Fibroblast of lung (primary cell): Measurements from ENCODE around the gene TMEM225B. TPM values are rescaled to one million over a fixed set of nuclear protein-coding genes. Genes with fewer than 3 reads are reported as not detected.
"Not testable (repeated sequence)": the region's sequence is repeated elsewhere in the genome, so short reads cannot be mapped to it uniquely, and the experiment has no call there.

Source experiments
- DNase-seq, 2 donors: peaks; one replicate each; pipeline versions ENCODE4 v3.0.0 to v3.0.0-alpha.2; 2010; ENCODE audit warnings: low read depth in 2 of 2
- H2AFZ ChIP-seq: 2 replicates; pipeline ENCODE4 v1.5.1; 2012; ENCODE audit warnings: low read length, control low read depth, inconsistent platforms
- H3K27ac ChIP-seq: 2 replicates; pipeline ENCODE4 v1.5.1; 2011; ENCODE audit warnings: low read length, control low read depth; ENCODE audit not compliant: insufficient read depth
- H3K27me3 ChIP-seq: 2 replicates; pipeline ENCODE4 v1.5.1; 2011; ENCODE audit warnings: mild to moderate bottlenecking, low read length; ENCODE audit not compliant: control insufficient read depth, insufficient read depth
- H3K36me3 ChIP-seq: 2 replicates; pipeline ENCODE4 v1.5.1; 2011; ENCODE audit warnings: low read length; ENCODE audit not compliant: control insufficient read depth, insufficient read depth
- H3K4me1 ChIP-seq: 2 replicates; pipeline ENCODE4 v1.5.1; 2011; ENCODE audit warnings: low read length; ENCODE audit not compliant: control insufficient read depth, insufficient read depth; ENCODE audit errors: extremely low read depth
- H3K4me2 ChIP-seq: 2 replicates; pipeline ENCODE4 v1.5.1; 2011; ENCODE audit warnings: low read length, control low read depth; ENCODE audit not compliant: insufficient read depth; ENCODE audit errors: extremely low read depth
- H3K4me3 ChIP-seq, 4 experiments: fragments of 200-600 bp in 1 of 4; sonication (generic) in 1 of 4; replicated peaks in 1 of 4; 2 replicates each; pipeline ENCODE4 v1.5.1; 2011 to 2016; ENCODE audit warnings: low read length in 4 of 4, low read depth in 3 of 4, mild to moderate bottlenecking in 3 of 4, control low read depth in 2 of 4, inconsistent platforms in 1 of 4, mixed read lengths in 1 of 4; ENCODE audit not compliant: insufficient read depth in 1 of 4; ENCODE audit errors: control extremely low read depth in 1 of 4
- H3K79me2 ChIP-seq: 2 replicates; pipeline ENCODE4 v1.5.1; 2012; ENCODE audit warnings: mild to moderate bottlenecking, low read length, inconsistent platforms; ENCODE audit not compliant: control insufficient read depth, insufficient read depth
- H3K9ac ChIP-seq: 2 replicates; pipeline ENCODE4 v1.5.1; 2011; ENCODE audit warnings: mild to moderate bottlenecking, low read length, control low read depth; ENCODE audit not compliant: insufficient read depth
- H3K9me3 ChIP-seq: 2 replicates; pipeline ENCODE4 v1.5.1; 2012; ENCODE audit warnings: low read depth, low read length; ENCODE audit not compliant: control insufficient read depth, insufficient read depth
- H4K20me1 ChIP-seq: 2 replicates; pipeline ENCODE4 v1.5.1; 2011; ENCODE audit warnings: low read length; ENCODE audit not compliant: control insufficient read depth, insufficient read depth; ENCODE audit errors: extremely low read depth
- EZH2 ChIP-seq: IDR thresholded peaks from 2 replicates; pipeline ENCODE4 v1.5.1; 2012; ENCODE audit warnings: low read length, control low read depth, mild to moderate bottlenecking; ENCODE audit errors: missing control alignments
- polyA plus RNA-seq, 2 donors: library from polyadenylated mRNA; depleted of rRNA in 1 of 2; stranded (reverse) in 1 of 2; unstranded in 1 of 2; fragments of >200 nt; gene quantifications; 2 replicates each; pipeline ENCODE4 v1.2.1, GENCODE V29; 2011 to 2012; ENCODE audit warnings: missing spikeins in 1 of 2
- total RNA-seq: library from RNA; depleted of rRNA; stranded (reverse); fragments of >200 nt; gene quantifications from 2 replicates; pipeline ENCODE4 v1.2.1, GENCODE V29; 2014
- TF ChIP-seq, protein P1 (sequence below), 2 donors: IDR thresholded peaks in 1 of 2; conservative IDR thresholded peaks in 1 of 2; 1 replicate in 1 of 2; 2 replicates in 1 of 2; pipeline ENCODE4 v1.5.1; 2011 to 2012; ENCODE audit warnings: low read length in 2 of 2, control low read depth in 1 of 2, inconsistent platforms in 1 of 2, low read depth in 1 of 2, mild to moderate bottlenecking in 1 of 2

TMEM225B gene
- total and polyA plus RNA-seq, 2 donors (not counting 1 experiment from before 2014, with no cell fraction given) = 1.2 to 1.3 TPM

DNA sequence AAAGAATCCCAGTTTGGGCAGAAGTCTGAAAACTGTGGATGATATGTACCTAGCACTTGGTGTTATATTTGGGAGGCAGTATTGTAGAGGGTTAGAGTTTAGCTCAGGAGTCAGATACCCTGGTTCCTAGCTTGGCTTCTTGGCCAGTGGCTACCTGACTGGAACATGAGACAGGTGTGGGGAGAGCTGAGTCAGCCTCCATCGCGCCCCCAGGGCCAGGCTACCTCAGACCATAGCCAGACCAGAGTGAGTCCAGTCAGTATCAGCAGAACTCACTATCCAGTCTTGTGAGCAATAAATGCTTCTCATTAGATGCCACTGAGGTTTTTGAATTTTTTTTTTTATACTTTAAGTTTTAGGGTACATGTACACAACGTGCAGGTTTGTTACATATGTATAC, 55.7 kb downstream of the TMEM225B start:
- Histone ChIP-seq H3K4me3 (no peak overlapping the region), H2AFZ (no peak overlapping the region), H3K36me3 (no peaks in the 10 kb centered on the region), H3K27ac (no peak overlapping the region), H3K4me2 (no peak overlapping the region), H3K9me3 (no peaks in the 10 kb centered on the region), H3K9ac (no peak overlapping the region), H3K27me3 (no peaks in the 10 kb centered on the region), H3K79me2 (no peaks in the 10 kb centered on the region), H4K20me1 (no peaks in the 10 kb centered on the region), H3K4me1 (no peaks in the 10 kb centered on the region)
- TF ChIP-seq, protein P1, sequence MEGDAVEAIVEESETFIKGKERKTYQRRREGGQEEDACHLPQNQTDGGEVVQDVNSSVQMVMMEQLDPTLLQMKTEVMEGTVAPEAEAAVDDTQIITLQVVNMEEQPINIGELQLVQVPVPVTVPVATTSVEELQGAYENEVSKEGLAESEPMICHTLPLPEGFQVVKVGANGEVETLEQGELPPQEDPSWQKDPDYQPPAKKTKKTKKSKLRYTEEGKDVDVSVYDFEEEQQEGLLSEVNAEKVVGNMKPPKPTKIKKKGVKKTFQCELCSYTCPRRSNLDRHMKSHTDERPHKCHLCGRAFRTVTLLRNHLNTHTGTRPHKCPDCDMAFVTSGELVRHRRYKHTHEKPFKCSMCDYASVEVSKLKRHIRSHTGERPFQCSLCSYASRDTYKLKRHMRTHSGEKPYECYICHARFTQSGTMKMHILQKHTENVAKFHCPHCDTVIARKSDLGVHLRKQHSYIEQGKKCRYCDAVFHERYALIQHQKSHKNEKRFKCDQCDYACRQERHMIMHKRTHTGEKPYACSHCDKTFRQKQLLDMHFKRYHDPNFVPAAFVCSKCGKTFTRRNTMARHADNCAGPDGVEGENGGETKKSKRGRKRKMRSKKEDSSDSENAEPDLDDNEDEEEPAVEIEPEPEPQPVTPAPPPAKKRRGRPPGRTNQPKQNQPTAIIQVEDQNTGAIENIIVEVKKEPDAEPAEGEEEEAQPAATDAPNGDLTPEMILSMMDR (conservative IDR thresholded peaks at IDR 0.05 in 1 of 2, IDR thresholded peaks at IDR 0.05 in 1 of 2; ENCODE audit: low read depth in 1 of 2, low read length in 2 of 2) = no peak
- TF ChIP-seq EZH2 = no peak
- DNase-seq = no peak

DNA sequence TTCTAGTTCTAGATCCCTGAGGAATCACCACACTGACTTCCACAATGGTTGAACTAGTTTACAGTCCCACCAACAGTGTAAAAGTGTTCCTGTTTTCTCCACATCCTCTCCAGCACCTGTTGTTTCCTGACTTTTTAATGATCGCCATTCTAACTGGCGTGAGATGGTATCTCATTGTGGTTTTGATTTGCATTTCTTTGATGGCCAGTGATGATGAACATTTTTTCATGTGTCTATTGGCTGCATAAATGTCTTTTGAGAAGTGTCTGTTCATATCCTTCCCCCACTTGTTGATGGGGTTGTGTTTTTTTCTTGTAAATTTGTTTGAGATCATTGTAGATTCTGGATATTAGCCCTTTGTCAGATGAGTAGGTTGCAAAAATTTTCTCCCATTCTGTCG, 56.6 kb downstream of the TMEM225B start:
- H3K4me3 ChIP-seq, H2AFZ ChIP-seq, H4K20me1 ChIP-seq, H3K9me3 ChIP-seq, H3K79me2 ChIP-seq, H3K4me2 ChIP-seq, H3K9ac ChIP-seq, H3K4me1 ChIP-seq, H3K36me3 ChIP-seq, DNase-seq, H3K27ac ChIP-seq, H3K27me3 ChIP-seq: not testable (repeated sequence)

DNA sequence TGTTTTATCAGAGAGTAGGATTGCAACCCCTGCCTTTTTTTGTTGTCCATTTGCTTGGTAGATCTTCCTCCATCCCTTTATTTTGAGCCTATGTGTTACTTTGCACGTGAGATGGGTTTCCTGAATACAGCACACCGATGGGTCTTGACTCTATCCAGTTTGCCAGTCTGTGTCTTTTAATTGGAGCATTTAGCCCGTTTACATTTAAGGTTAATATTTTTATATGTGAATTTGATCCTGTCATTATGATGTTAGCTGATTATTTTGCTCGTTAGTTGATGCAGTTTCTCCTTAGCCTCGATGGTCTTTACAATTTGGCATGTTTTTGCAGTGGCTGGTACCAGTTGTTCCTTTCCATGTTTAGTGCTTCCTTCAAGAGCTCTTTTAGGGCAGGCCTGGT, 59.8 kb downstream of the TMEM225B start:
- H3K27me3 ChIP-seq, H3K4me1 ChIP-seq, H3K79me2 ChIP-seq, H2AFZ ChIP-seq, DNase-seq, H4K20me1 ChIP-seq, H3K4me2 ChIP-seq, H3K9me3 ChIP-seq, H3K9ac ChIP-seq, H3K27ac ChIP-seq, H3K4me3 ChIP-seq, H3K36me3 ChIP-seq: not testable (repeated sequence)

Other genes with a start within 250 kb of the TMEM225B start
- 241 and 394 TPM in 2 replicates for gene ARPC1B, start 223.5 kb upstream of the TMEM225B start, total RNA-seq
- 245 and 408 TPM in 2 replicates for gene ARPC1B, start 223.5 kb upstream of the TMEM225B start, polyA plus RNA-seq
- 29.6 and 34.7 TPM in 2 replicates for gene PDAP1, start 189.7 kb upstream of the TMEM225B start, total RNA-seq
- gene PDAP1, start 189.7 kb upstream of the TMEM225B start, polyA plus RNA-seq = 105 and 136 TPM in 2 replicates
- gene BUD31, start 189.3 kb upstream of the TMEM225B start, total RNA-seq = 114 and 129 TPM in 2 replicates
- 83.4 and 94.8 TPM in 2 replicates for gene BUD31, start 189.3 kb upstream of the TMEM225B start, polyA plus RNA-seq
- gene PTCD1, start 159.5 kb upstream of the TMEM225B start, total RNA-seq = 7.2 and 8.1 TPM in 2 replicates
- gene PTCD1, start 159.5 kb upstream of the TMEM225B start, polyA plus RNA-seq = 2.3 and 2.6 TPM in 2 replicates
- gene CPSF4, start 159.3 kb upstream of the TMEM225B start, total RNA-seq = 38.0 and 44.9 TPM in 2 replicates
- gene CPSF4, start 159.3 kb upstream of the TMEM225B start, polyA plus RNA-seq = 17.3 and 21.9 TPM in 2 replicates
- gene ATP5MF, start 132.1 kb upstream of the TMEM225B start, total RNA-seq = 269 and 296 TPM in 2 replicates
- 2,326 and 2,573 TPM in 2 replicates for gene ATP5MF, start 132.1 kb upstream of the TMEM225B start, polyA plus RNA-seq
- gene ZNF789, start 125.4 kb upstream of the TMEM225B start, total RNA-seq = 2.3 and 4.8 TPM in 2 replicates
- 5.5 and 8.7 TPM in 2 replicates for gene ZNF789, start 125.4 kb upstream of the TMEM225B start, polyA plus RNA-seq
- gene ZNF394, start 98.0 kb upstream of the TMEM225B start, total RNA-seq = 20.1 and 22.1 TPM in 2 replicates
- gene ZNF394, start 98.0 kb upstream of the TMEM225B start, polyA plus RNA-seq = 9.1 and 9.5 TPM in 2 replicates
- gene ZKSCAN5, start 93.6 kb upstream of the TMEM225B start, total RNA-seq = 13.6 and 17.5 TPM in 2 replicates
- gene ZKSCAN5, start 93.6 kb upstream of the TMEM225B start, polyA plus RNA-seq = 9.6 and 10.4 TPM in 2 replicates
- 8.2 and 9.7 TPM in 2 replicates for gene FAM200A, start 46.2 kb upstream of the TMEM225B start, total RNA-seq
- gene FAM200A, start 46.2 kb upstream of the TMEM225B start, polyA plus RNA-seq = 8.8 and 9.0 TPM in 2 replicates
- 70.1 and 92.6 TPM in 2 replicates for gene ZNF655, start 39.6 kb upstream of the TMEM225B start, total RNA-seq
- 59.5 and 60.4 TPM in 2 replicates for gene ZNF655, start 39.6 kb upstream of the TMEM225B start, polyA plus RNA-seq
- 10.2 and 10.5 TPM in 2 replicates for gene ZSCAN25, start 18.7 kb downstream of the TMEM225B start, total RNA-seq
- gene ZSCAN25, start 18.7 kb downstream of the TMEM225B start, polyA plus RNA-seq = 5.4 and 5.7 TPM in 2 replicates
- 8.2 and 12.4 TPM in 2 replicates for gene CYP3A5, start 81.7 kb downstream of the TMEM225B start, total RNA-seq
- gene CYP3A5, start 81.7 kb downstream of the TMEM225B start, polyA plus RNA-seq = 0.51 and 1.9 TPM in 2 replicates
- 23.9 and 37.8 TPM in 2 replicates for gene CYP3A7, start 136.9 kb downstream of the TMEM225B start, total RNA-seq
- 0.16 and 0.44 TPM in 2 replicates for gene CYP3A7, start 136.9 kb downstream of the TMEM225B start, polyA plus RNA-seq
- gene CYP3A4, start 185.9 kb downstream of the TMEM225B start, total RNA-seq = 0.17 TPM in 1 of 2 replicates, not detected in the other
- gene CYP3A4, start 185.9 kb downstream of the TMEM225B start, polyA plus RNA-seq = not detected in 2 replicates
- gene CYP3A43, start 229.7 kb downstream of the TMEM225B start, total RNA-seq = not detected in 2 replicates
- gene CYP3A43, start 229.7 kb downstream of the TMEM225B start, polyA plus RNA-seq = not detected in 2 replicates